Keratinocyte (primary cell): ENCODE data around the gene DGKZ.
A peak's percentile ranks its signal among the peaks of the same experiment; 100 is the strongest.

Experiments
- CTCF ChIP-seq, 3 experiments: IDR thresholded peaks in 1 of 3; conservative IDR thresholded peaks in 1 of 3; optimal IDR thresholded peaks in 1 of 3; 2 replicates in 2 of 3; 3 replicates in 1 of 3; pipeline versions ENCODE3 to v1.5.1; 2011; ENCODE audit warnings: low read length in 3 of 3, mild to moderate bottlenecking in 3 of 3, moderate library complexity in 2 of 3, control low read depth in 1 of 3, inconsistent platforms in 1 of 3; ENCODE audit not compliant: insufficient read depth in 2 of 3; ENCODE audit errors: extremely low read depth in 1 of 3
- EZH2 ChIP-seq: IDR thresholded peaks from one replicate; pipeline ENCODE4 v1.6.1; 2012; ENCODE audit warnings: inconsistent platforms, mild to moderate bottlenecking, low read length, moderate library complexity

DNA sequence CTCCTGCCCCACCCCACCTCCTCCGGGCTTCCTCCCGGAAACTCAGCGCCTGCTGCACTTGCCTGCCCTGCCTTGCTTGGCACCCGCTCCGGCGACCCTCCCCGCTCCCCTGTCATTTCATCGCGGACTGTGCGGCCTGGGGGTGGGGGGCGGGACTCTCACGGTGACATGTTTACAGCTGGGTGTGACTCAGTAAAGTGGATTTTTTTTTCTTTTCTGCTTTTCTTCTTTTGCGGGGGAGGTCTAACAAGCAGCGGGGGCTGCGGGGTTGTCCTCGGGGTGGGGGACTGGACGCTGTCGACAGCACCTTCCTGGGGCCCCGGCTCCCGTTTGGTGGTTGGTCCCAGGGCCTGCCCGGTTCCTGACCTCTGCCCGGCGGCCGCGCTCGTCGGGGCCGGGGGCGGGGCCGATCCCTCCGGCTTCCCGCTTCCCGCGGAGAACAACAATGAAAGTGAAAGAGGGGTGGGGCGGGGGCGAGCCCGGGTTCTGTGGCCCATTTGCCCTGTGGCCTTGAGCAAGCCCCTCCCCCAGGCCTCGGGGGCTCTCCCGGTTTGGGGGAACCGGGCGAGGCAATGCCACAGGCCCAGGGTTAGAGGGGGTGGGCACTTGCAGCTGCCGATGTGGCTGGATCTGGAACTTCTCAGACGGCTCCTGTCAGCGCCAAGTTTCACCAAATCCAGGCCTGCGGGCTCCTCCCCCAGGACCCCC, 33.2 kb downstream of the DGKZ start:
- TF ChIP-seq CTCF (optimal IDR thresholded peaks at IDR 0.05 in 1 of 3, IDR thresholded peaks at IDR 0.05 in 1 of 3, conservative IDR thresholded peaks at IDR 0.05 in 1 of 3; ENCODE audit: extremely low read depth in 1 of 3, insufficient read depth in 2 of 3, low read length in 3 of 3) (no peak), EZH2 (peak; percentile 43)
